ENCODE results near the gene CARM1. TPM values are rescaled to one million over a fixed set of nuclear protein-coding genes. Genes with fewer than 3 reads are reported as not detected.

The CARM1 gene
- total and polyA plus RNA-seq, 2 of the 13 experiments (the other 11 are each of a cell fraction or from before 2014, with no cell fraction given) = 27.6 to 55.8 TPM

DNA sequence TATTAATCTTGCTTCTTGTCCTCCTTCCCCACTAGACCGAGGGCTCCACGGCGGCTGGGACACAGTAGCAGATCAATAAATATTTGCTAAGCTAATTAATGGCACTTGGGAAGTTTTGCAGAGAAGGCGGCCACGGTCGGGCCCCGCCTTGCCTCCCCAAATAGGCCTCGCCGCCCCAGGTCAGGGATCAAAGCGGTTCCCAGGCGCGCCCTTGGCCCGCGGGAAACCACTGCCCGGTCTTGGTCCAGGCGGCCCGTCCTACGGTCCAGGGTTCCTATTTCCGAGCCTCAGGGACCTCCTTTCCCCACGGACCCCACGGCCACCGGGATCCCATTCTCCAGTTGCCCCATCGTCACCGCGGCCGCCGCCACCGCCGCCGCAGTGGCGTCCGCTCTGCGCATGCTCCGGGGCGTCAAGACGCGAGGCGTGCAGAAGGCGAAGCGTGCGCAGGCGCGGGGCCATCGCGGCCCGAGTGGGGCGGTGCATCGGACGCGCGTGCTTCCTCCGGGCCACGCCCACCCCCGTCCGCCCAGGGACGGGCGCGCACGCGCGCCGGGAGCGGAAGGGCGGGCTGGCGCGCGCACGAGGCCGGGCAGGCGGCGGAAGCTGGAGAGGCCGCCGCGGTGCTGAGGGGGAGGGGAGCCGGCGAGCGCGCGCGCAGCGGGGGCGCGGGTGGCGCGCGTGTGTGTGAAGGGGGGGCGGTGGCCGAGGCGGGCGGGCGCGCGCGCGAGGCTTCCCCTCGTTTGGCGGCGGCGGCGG, 89.1 kb downstream of the CARM1 start, which contains the start of gene SMARCA4 (continued):
- TF ChIP-seq, protein P1, sequence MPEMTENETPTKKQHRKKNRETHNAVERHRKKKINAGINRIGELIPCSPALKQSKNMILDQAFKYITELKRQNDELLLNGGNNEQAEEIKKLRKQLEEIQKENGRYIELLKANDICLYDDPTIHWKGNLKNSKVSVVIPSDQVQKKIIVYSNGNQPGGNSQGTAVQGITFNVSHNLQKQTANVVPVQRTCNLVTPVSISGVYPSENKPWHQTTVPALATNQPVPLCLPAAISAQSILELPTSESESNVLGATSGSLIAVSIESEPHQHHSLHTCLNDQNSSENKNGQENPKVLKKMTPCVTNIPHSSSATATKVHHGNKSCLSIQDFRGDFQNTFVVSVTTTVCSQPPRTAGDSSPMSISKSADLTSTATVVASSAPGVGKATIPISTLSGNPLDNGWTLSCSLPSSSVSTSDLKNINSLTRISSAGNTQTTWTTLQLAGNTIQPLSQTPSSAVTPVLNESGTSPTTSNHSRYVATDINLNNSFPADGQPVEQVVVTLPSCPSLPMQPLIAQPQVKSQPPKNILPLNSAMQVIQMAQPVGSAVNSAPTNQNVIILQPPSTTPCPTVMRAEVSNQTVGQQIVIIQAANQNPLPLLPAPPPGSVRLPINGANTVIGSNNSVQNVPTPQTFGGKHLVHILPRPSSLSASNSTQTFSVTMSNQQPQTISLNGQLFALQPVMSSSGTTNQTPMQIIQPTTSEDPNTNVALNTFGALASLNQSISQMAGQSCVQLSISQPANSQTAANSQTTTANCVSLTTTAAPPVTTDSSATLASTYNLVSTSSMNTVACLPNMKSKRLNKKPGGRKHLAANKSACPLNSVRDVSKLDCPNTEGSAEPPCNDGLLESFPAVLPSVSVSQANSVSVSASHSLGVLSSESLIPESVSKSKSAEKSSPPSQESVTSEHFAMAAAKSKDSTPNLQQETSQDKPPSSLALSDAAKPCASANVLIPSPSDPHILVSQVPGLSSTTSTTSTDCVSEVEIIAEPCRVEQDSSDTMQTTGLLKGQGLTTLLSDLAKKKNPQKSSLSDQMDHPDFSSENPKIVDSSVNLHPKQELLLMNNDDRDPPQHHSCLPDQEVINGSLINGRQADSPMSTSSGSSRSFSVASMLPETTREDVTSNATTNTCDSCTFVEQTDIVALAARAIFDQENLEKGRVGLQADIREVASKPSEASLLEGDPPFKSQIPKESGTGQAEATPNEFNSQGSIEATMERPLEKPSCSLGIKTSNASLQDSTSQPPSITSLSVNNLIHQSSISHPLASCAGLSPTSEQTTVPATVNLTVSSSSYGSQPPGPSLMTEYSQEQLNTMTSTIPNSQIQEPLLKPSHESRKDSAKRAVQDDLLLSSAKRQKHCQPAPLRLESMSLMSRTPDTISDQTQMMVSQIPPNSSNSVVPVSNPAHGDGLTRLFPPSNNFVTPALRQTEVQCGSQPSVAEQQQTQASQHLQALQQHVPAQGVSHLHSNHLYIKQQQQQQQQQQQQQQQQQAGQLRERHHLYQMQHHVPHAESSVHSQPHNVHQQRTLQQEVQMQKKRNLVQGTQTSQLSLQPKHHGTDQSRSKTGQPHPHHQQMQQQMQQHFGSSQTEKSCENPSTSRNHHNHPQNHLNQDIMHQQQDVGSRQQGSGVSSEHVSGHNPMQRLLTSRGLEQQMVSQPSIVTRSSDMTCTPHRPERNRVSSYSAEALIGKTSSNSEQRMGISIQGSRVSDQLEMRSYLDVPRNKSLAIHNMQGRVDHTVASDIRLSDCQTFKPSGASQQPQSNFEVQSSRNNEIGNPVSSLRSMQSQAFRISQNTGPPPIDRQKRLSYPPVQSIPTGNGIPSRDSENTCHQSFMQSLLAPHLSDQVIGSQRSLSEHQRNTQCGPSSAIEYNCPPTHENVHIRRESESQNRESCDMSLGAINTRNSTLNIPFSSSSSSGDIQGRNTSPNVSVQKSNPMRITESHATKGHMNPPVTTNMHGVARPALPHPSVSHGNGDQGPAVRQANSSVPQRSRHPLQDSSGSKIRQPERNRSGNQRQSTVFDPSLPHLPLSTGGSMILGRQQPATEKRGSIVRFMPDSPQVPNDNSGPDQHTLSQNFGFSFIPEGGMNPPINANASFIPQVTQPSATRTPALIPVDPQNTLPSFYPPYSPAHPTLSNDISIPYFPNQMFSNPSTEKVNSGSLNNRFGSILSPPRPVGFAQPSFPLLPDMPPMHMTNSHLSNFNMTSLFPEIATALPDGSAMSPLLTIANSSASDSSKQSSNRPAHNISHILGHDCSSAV (CRISPR knock-in tag; IDR thresholded peaks at IDR 0.05; ENCODE audit: borderline replicate concordance) = no peak
- TF ChIP-seq, protein P2, sequence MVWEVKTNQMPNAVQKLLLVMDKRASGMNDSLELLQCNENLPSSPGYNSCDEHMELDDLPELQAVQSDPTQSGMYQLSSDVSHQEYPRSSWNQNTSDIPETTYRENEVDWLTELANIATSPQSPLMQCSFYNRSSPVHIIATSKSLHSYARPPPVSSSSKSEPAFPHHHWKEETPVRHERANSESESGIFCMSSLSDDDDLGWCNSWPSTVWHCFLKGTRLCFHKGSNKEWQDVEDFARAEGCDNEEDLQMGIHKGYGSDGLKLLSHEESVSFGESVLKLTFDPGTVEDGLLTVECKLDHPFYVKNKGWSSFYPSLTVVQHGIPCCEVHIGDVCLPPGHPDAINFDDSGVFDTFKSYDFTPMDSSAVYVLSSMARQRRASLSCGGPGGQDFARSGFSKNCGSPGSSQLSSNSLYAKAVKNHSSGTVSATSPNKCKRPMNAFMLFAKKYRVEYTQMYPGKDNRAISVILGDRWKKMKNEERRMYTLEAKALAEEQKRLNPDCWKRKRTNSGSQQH (CRISPR knock-in tag; IDR thresholded peaks at IDR 0.05; ENCODE audit: low read depth) = no peak
- TF ChIP-seq ZNF556 (CRISPR knock-in tag; IDR thresholded peaks at IDR 0.05; ENCODE audit: borderline replicate concordance) (no peak; the same call in 1 of the 2 replicates), NFE2L2 (IDR thresholded peaks at IDR 0.05; ENCODE audit: low read length) (no peak), BCL6 (CRISPR knock-in tag; IDR thresholded peaks at IDR 0.05) (peak; percentile 20; the same call in 1 of the 2 replicates), TCF7 (IDR thresholded peaks at IDR 0.05; ENCODE audit: low read depth) (peak; percentile 42; the same call in 1 of the 2 replicates), KMT2B (CRISPR knock-in tag; IDR thresholded peaks at IDR 0.05) (peak; percentile 71), HMG20A (CRISPR knock-in tag; IDR thresholded peaks at IDR 0.05; ENCODE audit: borderline replicate concordance) (peak; percentile 14; the same call in 1 of the 2 replicates), ATAD3A (CRISPR knock-in tag; IDR thresholded peaks at IDR 0.05) (0 out of 2 replicates have a peak, but pooled peaks have one; percentile 38), ZNF652 (CRISPR knock-in tag; IDR thresholded peaks at IDR 0.05; ENCODE audit: borderline replicate concordance, low read depth) (no peak)
- TF ChIP-seq, protein P3, sequence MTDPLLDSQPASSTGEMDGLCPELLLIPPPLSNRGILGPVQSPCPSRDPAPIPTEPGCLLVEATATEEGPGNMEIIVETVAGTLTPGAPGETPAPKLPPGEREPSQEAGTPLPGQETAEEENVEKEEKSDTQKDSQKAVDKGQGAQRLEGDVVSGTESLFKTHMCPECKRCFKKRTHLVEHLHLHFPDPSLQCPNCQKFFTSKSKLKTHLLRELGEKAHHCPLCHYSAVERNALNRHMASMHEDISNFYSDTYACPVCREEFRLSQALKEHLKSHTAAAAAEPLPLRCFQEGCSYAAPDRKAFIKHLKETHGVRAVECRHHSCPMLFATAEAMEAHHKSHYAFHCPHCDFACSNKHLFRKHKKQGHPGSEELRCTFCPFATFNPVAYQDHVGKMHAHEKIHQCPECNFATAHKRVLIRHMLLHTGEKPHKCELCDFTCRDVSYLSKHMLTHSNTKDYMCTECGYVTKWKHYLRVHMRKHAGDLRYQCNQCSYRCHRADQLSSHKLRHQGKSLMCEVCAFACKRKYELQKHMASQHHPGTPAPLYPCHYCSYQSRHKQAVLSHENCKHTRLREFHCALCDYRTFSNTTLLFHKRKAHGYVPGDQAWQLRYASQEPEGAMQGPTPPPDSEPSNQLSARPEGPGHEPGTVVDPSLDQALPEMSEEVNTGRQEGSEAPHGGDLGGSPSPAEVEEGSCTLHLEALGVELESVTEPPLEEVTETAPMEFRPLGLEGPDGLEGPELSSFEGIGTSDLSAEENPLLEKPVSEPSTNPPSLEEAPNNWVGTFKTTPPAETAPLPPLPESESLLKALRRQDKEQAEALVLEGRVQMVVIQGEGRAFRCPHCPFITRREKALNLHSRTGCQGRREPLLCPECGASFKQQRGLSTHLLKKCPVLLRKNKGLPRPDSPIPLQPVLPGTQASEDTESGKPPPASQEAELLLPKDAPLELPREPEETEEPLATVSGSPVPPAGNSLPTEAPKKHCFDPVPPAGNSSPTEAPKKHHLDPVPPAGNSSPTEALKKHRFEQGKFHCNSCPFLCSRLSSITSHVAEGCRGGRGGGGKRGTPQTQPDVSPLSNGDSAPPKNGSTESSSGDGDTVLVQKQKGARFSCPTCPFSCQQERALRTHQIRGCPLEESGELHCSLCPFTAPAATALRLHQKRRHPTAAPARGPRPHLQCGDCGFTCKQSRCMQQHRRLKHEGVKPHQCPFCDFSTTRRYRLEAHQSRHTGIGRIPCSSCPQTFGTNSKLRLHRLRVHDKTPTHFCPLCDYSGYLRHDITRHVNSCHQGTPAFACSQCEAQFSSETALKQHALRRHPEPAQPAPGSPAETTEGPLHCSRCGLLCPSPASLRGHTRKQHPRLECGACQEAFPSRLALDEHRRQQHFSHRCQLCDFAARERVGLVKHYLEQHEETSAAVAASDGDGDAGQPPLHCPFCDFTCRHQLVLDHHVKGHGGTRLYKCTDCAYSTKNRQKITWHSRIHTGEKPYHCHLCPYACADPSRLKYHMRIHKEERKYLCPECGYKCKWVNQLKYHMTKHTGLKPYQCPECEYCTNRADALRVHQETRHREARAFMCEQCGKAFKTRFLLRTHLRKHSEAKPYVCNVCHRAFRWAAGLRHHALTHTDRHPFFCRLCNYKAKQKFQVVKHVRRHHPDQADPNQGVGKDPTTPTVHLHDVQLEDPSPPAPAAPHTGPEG (CRISPR knock-in tag; IDR thresholded peaks at IDR 0.05) = 0 out of 2 replicates have a peak, but pooled peaks have one; percentile 47
